ENCODE data around the gene GOLGA6L7.
"Not testable (repeated sequence)": the region's sequence is repeated elsewhere in the genome, so short reads cannot be mapped to it uniquely, and the experiment has no call there.

GOLGA6L7 gene

DNA sequence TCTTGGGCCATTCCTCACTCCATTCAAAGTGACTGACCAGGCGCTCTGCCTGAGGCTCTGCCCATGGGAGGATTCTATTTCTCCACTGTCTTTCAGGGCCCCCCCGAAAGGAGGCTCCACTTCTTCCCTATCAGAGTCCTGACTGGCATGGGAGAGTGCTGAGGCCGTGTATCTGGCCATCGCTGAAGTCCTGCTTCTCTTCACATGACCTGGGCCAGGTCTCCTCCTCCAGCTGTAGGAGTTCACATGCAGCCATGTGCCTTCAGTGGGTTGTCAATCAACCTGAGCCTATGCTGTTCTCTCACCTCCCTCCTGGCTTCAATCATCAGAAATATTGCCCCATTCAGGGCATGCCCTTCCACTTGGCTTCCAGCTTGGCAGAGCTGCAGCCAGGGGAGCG lies 24.6 kb upstream of the GOLGA6L7 start:
- Histone ChIP-seq H3K4me1 (ENCODE audit: low read length) (no peaks in the 10 kb centered on the region), H3F3A (ENCODE audit: insufficient read depth, low read length) (no peaks in the 10 kb centered on the region), H4K20me1 (ENCODE audit: insufficient read depth, low read length) (no peaks in the 10 kb centered on the region), H3K27ac (ENCODE audit: low read length) (no peak overlapping the region), H2AFZ (ENCODE audit: low read length) (no peak overlapping the region), H3K9me2 (replicated peaks; ENCODE audit: insufficient read depth, low read length) (no peaks in the 10 kb centered on the region), H3K4me2 (ENCODE audit: low read depth, low read length) (no peak overlapping the region), H3K9me3 (replicated peaks; ENCODE audit: insufficient read depth, low read length) (no peaks in the 10 kb centered on the region), H3K36me3 (replicated peaks; ENCODE audit: insufficient read depth, low read length) (no peaks in the 10 kb centered on the region), H3K4me3 (ENCODE audit: low read length) (no peak overlapping the region), H3K27me3 (replicated peaks; ENCODE audit: insufficient read depth, low read length) (no peaks in the 10 kb centered on the region), H3K9ac (ENCODE audit: low read length) (no peak overlapping the region), H3K79me2 (ENCODE audit: low read length) (no peaks in the 10 kb centered on the region)
- no peak for DNase-seq
- TF ChIP-seq EZH2 (optimal IDR thresholded peaks at IDR 0.05; ENCODE audit: low read depth, low read length) (no peak), EZH2phosphoT487 (IDR thresholded peaks at IDR 0.05; ENCODE audit: low read length) (no peak)
- TF ChIP-seq, protein P1, sequence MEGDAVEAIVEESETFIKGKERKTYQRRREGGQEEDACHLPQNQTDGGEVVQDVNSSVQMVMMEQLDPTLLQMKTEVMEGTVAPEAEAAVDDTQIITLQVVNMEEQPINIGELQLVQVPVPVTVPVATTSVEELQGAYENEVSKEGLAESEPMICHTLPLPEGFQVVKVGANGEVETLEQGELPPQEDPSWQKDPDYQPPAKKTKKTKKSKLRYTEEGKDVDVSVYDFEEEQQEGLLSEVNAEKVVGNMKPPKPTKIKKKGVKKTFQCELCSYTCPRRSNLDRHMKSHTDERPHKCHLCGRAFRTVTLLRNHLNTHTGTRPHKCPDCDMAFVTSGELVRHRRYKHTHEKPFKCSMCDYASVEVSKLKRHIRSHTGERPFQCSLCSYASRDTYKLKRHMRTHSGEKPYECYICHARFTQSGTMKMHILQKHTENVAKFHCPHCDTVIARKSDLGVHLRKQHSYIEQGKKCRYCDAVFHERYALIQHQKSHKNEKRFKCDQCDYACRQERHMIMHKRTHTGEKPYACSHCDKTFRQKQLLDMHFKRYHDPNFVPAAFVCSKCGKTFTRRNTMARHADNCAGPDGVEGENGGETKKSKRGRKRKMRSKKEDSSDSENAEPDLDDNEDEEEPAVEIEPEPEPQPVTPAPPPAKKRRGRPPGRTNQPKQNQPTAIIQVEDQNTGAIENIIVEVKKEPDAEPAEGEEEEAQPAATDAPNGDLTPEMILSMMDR (IDR thresholded peaks at IDR 0.05; ENCODE audit: low read length) = no peak

DNA sequence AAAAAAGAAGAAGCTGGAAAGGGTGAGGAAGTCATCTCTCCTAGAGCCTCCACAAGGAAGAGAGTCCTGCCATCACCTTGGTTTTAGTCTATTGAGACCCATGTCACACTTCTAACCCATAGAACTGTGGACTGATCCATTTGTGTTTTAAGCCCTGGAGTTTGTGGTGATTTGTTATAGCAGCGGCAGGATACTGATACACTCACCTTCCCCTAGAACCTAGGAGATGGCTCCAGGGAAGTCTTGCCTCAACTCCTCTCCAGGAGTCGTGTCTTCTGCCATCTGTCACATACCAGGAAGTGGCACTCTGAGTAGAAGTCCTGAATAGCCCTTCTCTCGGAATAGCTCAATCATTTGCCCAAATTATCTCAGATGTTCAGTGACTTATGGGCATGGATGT lies 22.7 kb upstream of the GOLGA6L7 start:
- no peak for TF ChIP-seq EZH2 (optimal IDR thresholded peaks at IDR 0.05; ENCODE audit: low read depth, low read length)

DNA sequence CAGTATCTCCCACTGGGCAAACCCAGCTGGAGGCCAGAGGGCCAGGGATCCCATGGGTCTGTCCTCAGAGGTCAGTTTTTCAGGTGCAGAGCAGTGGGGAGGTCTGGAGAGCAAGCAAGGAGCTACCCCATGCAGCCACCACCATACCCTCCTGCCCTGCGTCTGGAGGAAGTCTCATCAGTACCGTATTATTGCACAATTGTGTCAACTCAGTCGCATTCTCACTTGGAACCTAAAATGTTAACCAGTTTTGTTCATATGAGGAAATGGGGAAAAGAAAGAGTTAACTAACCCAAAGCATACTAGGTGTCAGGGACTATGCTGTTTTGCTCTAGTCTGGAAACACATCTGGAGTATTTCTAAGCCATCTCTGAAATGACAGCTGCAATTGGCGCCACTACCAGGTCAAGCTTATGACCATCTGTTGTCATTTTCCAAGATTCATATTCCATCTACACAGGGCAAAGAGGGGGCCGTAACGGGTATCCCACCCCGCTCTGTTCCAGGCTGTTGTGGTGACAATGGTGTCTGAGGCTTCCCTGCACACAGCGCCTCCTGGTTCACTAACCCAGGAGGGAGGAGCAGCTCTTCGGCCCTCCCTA lies 20.4 kb upstream of the GOLGA6L7 start:
- no peak for DNase-seq
- Histone ChIP-seq H3K9ac (ENCODE audit: low read length) (no peak overlapping the region), H3F3A (ENCODE audit: insufficient read depth, low read length) (no peaks in the 10 kb centered on the region), H3K9me2 (replicated peaks; ENCODE audit: insufficient read depth, low read length) (no peaks in the 10 kb centered on the region), H2AFZ (ENCODE audit: low read length) (no peak overlapping the region), H4K20me1 (ENCODE audit: insufficient read depth, low read length) (no peaks in the 10 kb centered on the region), H3K27ac (ENCODE audit: low read length) (no peak overlapping the region), H3K4me2 (ENCODE audit: low read depth, low read length) (no peak overlapping the region), H3K4me1 (ENCODE audit: low read length) (no peaks in the 10 kb centered on the region), H3K27me3 (replicated peaks; ENCODE audit: insufficient read depth, low read length) (no peaks in the 10 kb centered on the region), H3K9me3 (replicated peaks; ENCODE audit: insufficient read depth, low read length) (no peaks in the 10 kb centered on the region), H3K79me2 (ENCODE audit: low read length) (no peaks in the 10 kb centered on the region), H3K4me3 (ENCODE audit: low read length) (no peak overlapping the region), H3K36me3 (replicated peaks; ENCODE audit: insufficient read depth, low read length) (no peaks in the 10 kb centered on the region)
- TF ChIP-seq, protein P1 (IDR thresholded peaks at IDR 0.05; ENCODE audit: low read length) = no peak
- TF ChIP-seq EZH2 (optimal IDR thresholded peaks at IDR 0.05; ENCODE audit: low read depth, low read length) (no peak), EZH2phosphoT487 (IDR thresholded peaks at IDR 0.05; ENCODE audit: low read length) (no peak)

More for the DNA sequence above, 22.7 kb upstream of the GOLGA6L7 start:
- Histone ChIP-seq H3K9me2 (replicated peaks; ENCODE audit: insufficient read depth, low read length) (no peaks in the 10 kb centered on the region), H3K9me3 (replicated peaks; ENCODE audit: insufficient read depth, low read length) (no peaks in the 10 kb centered on the region), H3K4me2 (ENCODE audit: low read depth, low read length) (no peak overlapping the region), H3F3A (ENCODE audit: insufficient read depth, low read length) (no peaks in the 10 kb centered on the region), H3K36me3 (replicated peaks; ENCODE audit: insufficient read depth, low read length) (no peaks in the 10 kb centered on the region), H4K20me1 (ENCODE audit: insufficient read depth, low read length) (no peaks in the 10 kb centered on the region), H2AFZ (ENCODE audit: low read length) (no peak overlapping the region), H3K79me2 (ENCODE audit: low read length) (no peaks in the 10 kb centered on the region), H3K4me3 (ENCODE audit: low read length) (no peak overlapping the region), H3K27ac (ENCODE audit: low read length) (no peak overlapping the region), H3K9ac (ENCODE audit: low read length) (no peak overlapping the region), H3K27me3 (replicated peaks; ENCODE audit: insufficient read depth, low read length) (no peaks in the 10 kb centered on the region), H3K4me1 (ENCODE audit: low read length) (no peaks in the 10 kb centered on the region)
- no peak for DNase-seq

DNA sequence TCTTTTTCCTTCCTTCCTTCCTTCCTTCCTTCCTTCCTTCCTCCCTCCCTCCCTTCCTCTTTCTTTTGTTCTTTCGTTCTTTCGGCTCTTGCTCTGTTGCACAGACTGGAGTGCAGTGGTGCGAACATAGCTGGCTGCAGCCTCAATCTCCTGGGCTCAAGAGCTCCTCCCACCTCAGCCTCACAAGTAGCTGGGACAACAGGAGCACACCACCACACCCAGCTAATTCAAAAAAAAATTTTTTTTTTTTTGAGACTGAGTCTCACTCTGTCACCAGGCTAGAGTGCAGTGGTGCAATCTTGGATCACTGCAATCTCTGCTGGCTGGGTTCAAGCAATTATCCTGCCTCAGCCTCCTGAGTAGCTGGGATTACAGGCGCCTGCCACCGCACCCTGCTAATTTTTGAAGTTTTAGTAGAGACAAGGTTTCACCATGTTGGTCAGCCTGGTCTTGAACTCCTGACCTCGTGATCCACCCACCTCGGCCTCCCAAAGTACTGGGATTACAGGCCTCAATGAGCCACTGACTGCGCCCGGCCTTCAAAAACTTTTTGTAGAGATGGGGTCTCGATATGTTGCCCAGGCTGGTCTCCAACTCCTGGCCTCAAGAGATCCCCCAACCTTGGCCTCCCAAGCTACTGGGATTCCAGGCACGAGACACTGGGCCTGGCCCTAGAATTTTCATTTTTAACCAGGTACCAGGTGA lies 13.3 kb upstream of the GOLGA6L7 start:
- H3K4me2 ChIP-seq (ENCODE audit: low read depth, low read length); H3K36me3 ChIP-seq (replicated peaks; ENCODE audit: insufficient read depth, low read length); H3K79me2 ChIP-seq (ENCODE audit: low read length); DNase-seq; H3K9me2 ChIP-seq (replicated peaks; ENCODE audit: insufficient read depth, low read length); H3K27ac ChIP-seq (ENCODE audit: low read length); H2AFZ ChIP-seq (ENCODE audit: low read length); H3F3A ChIP-seq (ENCODE audit: insufficient read depth, low read length); H3K4me3 ChIP-seq (ENCODE audit: low read length); H3K4me1 ChIP-seq (ENCODE audit: low read length); H3K27me3 ChIP-seq (replicated peaks; ENCODE audit: insufficient read depth, low read length); H3K9ac ChIP-seq (ENCODE audit: low read length); H4K20me1 ChIP-seq (ENCODE audit: insufficient read depth, low read length); H3K9me3 ChIP-seq (replicated peaks; ENCODE audit: insufficient read depth, low read length): not testable (repeated sequence)

Measured in MM.1S (cell line).